Astrocyte (in vitro differentiated cells and primary cell): ENCODE results near the gene FAM53A. TPM values are rescaled to one million over a fixed set of nuclear protein-coding genes. Genes with fewer than 3 reads are reported as not detected.
"Not testable (repeated sequence)": the region's sequence is repeated elsewhere in the genome, so short reads cannot be mapped to it uniquely, and the experiment has no call there.

ENCODE experiments used
- DNase-seq: peaks from one replicate; pipeline ENCODE4 v3.0.0-alpha.2; 2010; ENCODE audit warnings: low read depth
- FAIRE-seq: peaks from 2 replicates; lab custom pipeline; 2011; peaks lifted over from hg19 to GRCh38; lab: Jason Lieb, UNC
- H2AFZ ChIP-seq: 2 replicates; pipeline ENCODE4 v1.6.0; 2012; ENCODE audit warnings: low read depth, low read length, inconsistent platforms
- H3K27ac ChIP-seq: 2 replicates; pipeline ENCODE4 v1.5.1; 2011; ENCODE audit warnings: low read depth, low read length, inconsistent platforms
- H3K27me3 ChIP-seq: 2 replicates; pipeline ENCODE4 v1.6.0; 2011; ENCODE audit warnings: low read length, inconsistent platforms; ENCODE audit not compliant: insufficient read depth
- H3K36me3 ChIP-seq: 2 replicates; pipeline ENCODE4 v1.5.1; 2011; ENCODE audit warnings: low read length, inconsistent platforms; ENCODE audit not compliant: insufficient read depth
- H3K4me1 ChIP-seq: 2 replicates; pipeline ENCODE4 v1.5.1; 2011; ENCODE audit warnings: low read length, inconsistent platforms; ENCODE audit not compliant: insufficient read depth
- H3K4me2 ChIP-seq: 2 replicates; pipeline ENCODE4 v1.6.0; 2012; ENCODE audit warnings: low read length, inconsistent platforms
- H3K4me3 ChIP-seq: 2 replicates; pipeline ENCODE4 v1.5.1; 2011; ENCODE audit warnings: low read depth, mild to moderate bottlenecking, low read length, inconsistent platforms; ENCODE audit not compliant: insufficient read depth
- H3K79me2 ChIP-seq: 2 replicates; pipeline ENCODE4 v1.6.0; 2012; ENCODE audit warnings: mild to moderate bottlenecking, low read length, inconsistent platforms; ENCODE audit not compliant: insufficient read depth
- H3K9ac ChIP-seq: 2 replicates; pipeline ENCODE4 v1.6.0; 2012; ENCODE audit warnings: mild to moderate bottlenecking, low read length, inconsistent platforms
- H3K9me3 ChIP-seq: 2 replicates; pipeline ENCODE4 v1.5.1; 2012; ENCODE audit warnings: low read depth, mild to moderate bottlenecking, low read length, inconsistent platforms; ENCODE audit not compliant: insufficient read depth
- H4K20me1 ChIP-seq: 2 replicates; pipeline ENCODE4 v1.6.0; 2012; ENCODE audit warnings: low read length, inconsistent platforms; ENCODE audit not compliant: insufficient read depth
- H3K27ac Mint-ChIP-seq: one replicate; pipeline ENCODE4 v1.8.0; 2021; ENCODE audit warnings: mild to moderate bottlenecking, mixed read lengths; ENCODE audit not compliant: unreplicated experiment
- H3K27me3 Mint-ChIP-seq: one replicate; pipeline ENCODE4 v1.8.0; 2021; ENCODE audit warnings: low read depth, mixed read lengths; ENCODE audit not compliant: unreplicated experiment
- H3K36me3 Mint-ChIP-seq: one replicate; pipeline ENCODE4 v1.8.0; 2021; ENCODE audit warnings: low read depth, mixed read lengths; ENCODE audit not compliant: unreplicated experiment
- H3K4me1 Mint-ChIP-seq: one replicate; pipeline ENCODE4 v1.8.0; 2021; ENCODE audit warnings: low read depth, mixed read lengths; ENCODE audit not compliant: unreplicated experiment
- H3K4me3 Mint-ChIP-seq: one replicate; pipeline ENCODE4 v1.8.0; 2021; ENCODE audit warnings: mild to moderate bottlenecking, moderate library complexity, mixed read lengths; ENCODE audit not compliant: unreplicated experiment
- H3K9me3 Mint-ChIP-seq: one replicate; pipeline ENCODE4 v1.8.0; 2021; ENCODE audit warnings: mild to moderate bottlenecking, mixed read lengths; ENCODE audit not compliant: unreplicated experiment
- CTCF ChIP-seq: IDR thresholded peaks from 2 replicates; pipeline ENCODE4 v1.5.1; 2011; ENCODE audit warnings: low read depth, mild to moderate bottlenecking, inconsistent platforms, low read length, moderate library complexity; ENCODE audit not compliant: insufficient read depth
- EZH2 ChIP-seq: IDR thresholded peaks from 2 replicates; pipeline ENCODE4 v1.6.1; 2012; ENCODE audit warnings: mild to moderate bottlenecking, low read length, inconsistent platforms; ENCODE audit not compliant: insufficient read depth
- total RNA-seq: library from RNA; stranded (reverse); gene quantifications from 2 replicates; pipeline ENCODE4 v1.2.1, GENCODE V29; 2021

FAM53A gene
- total RNA-seq, 1 donor from 2014 or later: 2.1 TPM

GRCh38 chr4:1608821-1609500, 75.2 kb downstream of the FAM53A start:
- Mint-ChIP-seq H3K27me3 (peaks cover 16% of the 10 kb centered on the region), H3K9me3 (no peaks in the 10 kb centered on the region), H3K4me3 (no peak overlapping the region), H3K27ac (no peak overlapping the region), H3K4me1 (no peaks in the 10 kb centered on the region), H3K36me3 (no peaks in the 10 kb centered on the region)
- Histone ChIP-seq H4K20me1 (no peaks in the 10 kb centered on the region), H3K4me3 (no peak overlapping the region), H3K4me1 (no peaks in the 10 kb centered on the region), H3K4me2 (no peak overlapping the region), H3K9me3 (no peaks in the 10 kb centered on the region), H3K27me3 (no peaks in the 10 kb centered on the region), H3K36me3 (no peaks in the 10 kb centered on the region), H3K27ac (no peak overlapping the region), H3K9ac (no peak overlapping the region), H2AFZ (no peak overlapping the region), H3K79me2 (no peaks in the 10 kb centered on the region)
- TF ChIP-seq CTCF (no peak), EZH2 (no peak)
- DNase-seq (no peak), FAIRE-seq (no peak)

GRCh38 chr4:1608196-1608820, 75.8 kb downstream of the FAM53A start:
- TF ChIP-seq CTCF: no peak
- no peak for TF ChIP-seq EZH2
- Histone ChIP-seq H3K36me3 (no peaks in the 10 kb centered on the region), H2AFZ (no peak overlapping the region), H3K9me3 (no peaks in the 10 kb centered on the region), H3K4me1 (no peaks in the 10 kb centered on the region), H3K27ac (no peak overlapping the region), H3K4me3 (no peak overlapping the region), H3K27me3 (no peaks in the 10 kb centered on the region), H4K20me1 (no peaks in the 10 kb centered on the region), H3K9ac (no peak overlapping the region), H3K79me2 (no peaks in the 10 kb centered on the region), H3K4me2 (no peak overlapping the region)
- Mint-ChIP-seq H3K4me3 (no peak overlapping the region), H3K9me3 (no peaks in the 10 kb centered on the region), H3K36me3 (no peaks in the 10 kb centered on the region), H3K27me3 (peaks cover 13% of the 10 kb centered on the region), H3K27ac (no peak overlapping the region), H3K4me1 (no peaks in the 10 kb centered on the region)
- DNase-seq (no peak), FAIRE-seq (no peak)

- not testable (repeated sequence) for H3K4me3 Mint-ChIP-seq, H3K36me3 ChIP-seq, H2AFZ ChIP-seq, H3K4me1 Mint-ChIP-seq, H3K27ac ChIP-seq, H4K20me1 ChIP-seq, H3K4me1 ChIP-seq, FAIRE-seq, H3K9me3 ChIP-seq, H3K27ac Mint-ChIP-seq, H3K9me3 Mint-ChIP-seq, H3K9ac ChIP-seq, DNase-seq, H3K4me2 ChIP-seq, H3K79me2 ChIP-seq, H3K27me3 ChIP-seq, H3K4me3 ChIP-seq, H3K36me3 Mint-ChIP-seq
- peaks cover 13% of the 10 kb centered on the region for H3K27me3 Mint-ChIP-seq
These were observed 76.5 kb downstream of the FAM53A start for GRCh38 chr4:1607436-1608195.
